ENCODE results near the gene SRPX2.

SRPX2 gene

GRCh38 chrX:100643956-100644860 lies at the start of gene SRPX2:
TSS of gene SRPX2 (plus strand) at chrX:100644199. CDS start at chrX:100646323, 2,124 bp downstream.
- no peak for DNase-seq (ENCODE audit: low spot score)

- no peak for DNase-seq (ENCODE audit: low spot score)
Observed at GRCh38 chrX:100596601-100597000, 47.4 kb upstream of the SRPX2 start.

- no peak for DNase-seq (ENCODE audit: low spot score)
Observed at GRCh38 chrX:100599456-100599855, 44.5 kb upstream of the SRPX2 start.

- no peak for DNase-seq (ENCODE audit: low spot score)
Observed at GRCh38 chrX:100600340-100600739, 43.7 kb upstream of the SRPX2 start.

GRCh38 chrX:100600758-100601157 lies 43.2 kb upstream of the SRPX2 start:
- DNase-seq (ENCODE audit: low spot score): no peak

- no peak for DNase-seq (ENCODE audit: low spot score)
Observed at GRCh38 chrX:100606753-100607152, 37.2 kb upstream of the SRPX2 start.

GRCh38 chrX:100609591-100609990 lies 34.4 kb upstream of the SRPX2 start:
- no peak for DNase-seq (ENCODE audit: low spot score)

GRCh38 chrX:100611951-100612350 lies 32.0 kb upstream of the SRPX2 start:
- DNase-seq (ENCODE audit: low spot score): no peak

- peak; percentile 10 for DNase-seq (ENCODE audit: low spot score)
Observed at GRCh38 chrX:100615005-100615404, 29.0 kb upstream of the SRPX2 start.

- no peak for DNase-seq (ENCODE audit: low spot score)
Observed at GRCh38 chrX:100623001-100623400, 21.0 kb upstream of the SRPX2 start.

- DNase-seq (ENCODE audit: low spot score): no peak
Observed at GRCh38 chrX:100625985-100626491, 18.0 kb upstream of the SRPX2 start.

- DNase-seq (ENCODE audit: low spot score): no peak
Observed at GRCh38 chrX:100635040-100635439, 9.0 kb upstream of the SRPX2 start.

- no peak for DNase-seq (ENCODE audit: low spot score)
Observed at GRCh38 chrX:100635989-100636320, 8.0 kb upstream of the SRPX2 start.

- DNase-seq (ENCODE audit: low spot score): peak; percentile 43
Observed at GRCh38 chrX:100636321-100636991, 7.5 kb upstream of the SRPX2 start, which contains the start of gene TSPAN6. TSS of gene TSPAN6 (minus strand) at chrX:100636806. CDS start at chrX:100636694, 112 bp downstream.

GRCh38 chrX:100642290-100642689 lies 1.7 kb upstream of the SRPX2 start:
- DNase-seq (ENCODE audit: low spot score): no peak

- no peak for DNase-seq (ENCODE audit: low spot score)
Observed at GRCh38 chrX:100643212-100643611, 787 bp upstream of the SRPX2 start.

- DNase-seq (ENCODE audit: low spot score): no peak
Observed at GRCh38 chrX:100645106-100645505, 1.1 kb downstream of the SRPX2 start.

- DNase-seq (ENCODE audit: low spot score): no peak
Observed at GRCh38 chrX:100647095-100647494, 3.1 kb downstream of the SRPX2 start.

- no peak for DNase-seq (ENCODE audit: low spot score)
Observed at GRCh38 chrX:100647739-100648138, 3.7 kb downstream of the SRPX2 start.

- no peak for DNase-seq (ENCODE audit: low spot score)
Observed at GRCh38 chrX:100648458-100649417, 4.7 kb downstream of the SRPX2 start.

- no peak for DNase-seq (ENCODE audit: low spot score)
Observed at GRCh38 chrX:100649550-100650356, 5.8 kb downstream of the SRPX2 start.

Measured in HuH-7.5 (cell line).